Measurements from ENCODE around the gene NKD2.

The NKD2 gene

GRCh38 chr5:979100-979817, 29.3 kb upstream of the NKD2 start:
- Histone ChIP-seq H3K27ac (ENCODE audit: low read depth, low read length, poor library complexity, severe bottlenecking) (no peak overlapping the region), H3K27me3 (ENCODE audit: insufficient read depth, low read length) (no peaks in the 10 kb centered on the region), H2AFZ (ENCODE audit: low read length) (no peak overlapping the region), H3K79me2 (ENCODE audit: insufficient read depth, low read length) (no peaks in the 10 kb centered on the region), H3K4me1 (ENCODE audit: insufficient read depth, low read length, severe bottlenecking) (no peaks in the 10 kb centered on the region), H3K36me3 (ENCODE audit: insufficient read depth, low read length) (no peaks in the 10 kb centered on the region), H3K4me2 (ENCODE audit: low read length) (no peak overlapping the region), H3K9me2 (ENCODE audit: low read depth, low read length) (no peaks in the 10 kb centered on the region), H3K9me3 (ENCODE audit: low read length) (0 out of 2 replicates have a peak, but pooled peaks cover under 1% of the 10 kb centered on the region), H3K9ac (ENCODE audit: low read length) (no peak overlapping the region), H4K20me1 (ENCODE audit: insufficient read depth, low read length) (no peaks in the 10 kb centered on the region), H3K4me3 (ENCODE audit: low read depth, low read length, poor library complexity, severe bottlenecking) (no peak overlapping the region), H3F3A (ENCODE audit: insufficient read depth, low read length) (no peaks in the 10 kb centered on the region)
- no peak for TF ChIP-seq EZH2 (IDR thresholded peaks at IDR 0.05; ENCODE audit: borderline replicate concordance, low read length)
- TF ChIP-seq, protein P1, sequence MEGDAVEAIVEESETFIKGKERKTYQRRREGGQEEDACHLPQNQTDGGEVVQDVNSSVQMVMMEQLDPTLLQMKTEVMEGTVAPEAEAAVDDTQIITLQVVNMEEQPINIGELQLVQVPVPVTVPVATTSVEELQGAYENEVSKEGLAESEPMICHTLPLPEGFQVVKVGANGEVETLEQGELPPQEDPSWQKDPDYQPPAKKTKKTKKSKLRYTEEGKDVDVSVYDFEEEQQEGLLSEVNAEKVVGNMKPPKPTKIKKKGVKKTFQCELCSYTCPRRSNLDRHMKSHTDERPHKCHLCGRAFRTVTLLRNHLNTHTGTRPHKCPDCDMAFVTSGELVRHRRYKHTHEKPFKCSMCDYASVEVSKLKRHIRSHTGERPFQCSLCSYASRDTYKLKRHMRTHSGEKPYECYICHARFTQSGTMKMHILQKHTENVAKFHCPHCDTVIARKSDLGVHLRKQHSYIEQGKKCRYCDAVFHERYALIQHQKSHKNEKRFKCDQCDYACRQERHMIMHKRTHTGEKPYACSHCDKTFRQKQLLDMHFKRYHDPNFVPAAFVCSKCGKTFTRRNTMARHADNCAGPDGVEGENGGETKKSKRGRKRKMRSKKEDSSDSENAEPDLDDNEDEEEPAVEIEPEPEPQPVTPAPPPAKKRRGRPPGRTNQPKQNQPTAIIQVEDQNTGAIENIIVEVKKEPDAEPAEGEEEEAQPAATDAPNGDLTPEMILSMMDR (IDR thresholded peaks at IDR 0.05; ENCODE audit: low read length): no peak

DNA sequence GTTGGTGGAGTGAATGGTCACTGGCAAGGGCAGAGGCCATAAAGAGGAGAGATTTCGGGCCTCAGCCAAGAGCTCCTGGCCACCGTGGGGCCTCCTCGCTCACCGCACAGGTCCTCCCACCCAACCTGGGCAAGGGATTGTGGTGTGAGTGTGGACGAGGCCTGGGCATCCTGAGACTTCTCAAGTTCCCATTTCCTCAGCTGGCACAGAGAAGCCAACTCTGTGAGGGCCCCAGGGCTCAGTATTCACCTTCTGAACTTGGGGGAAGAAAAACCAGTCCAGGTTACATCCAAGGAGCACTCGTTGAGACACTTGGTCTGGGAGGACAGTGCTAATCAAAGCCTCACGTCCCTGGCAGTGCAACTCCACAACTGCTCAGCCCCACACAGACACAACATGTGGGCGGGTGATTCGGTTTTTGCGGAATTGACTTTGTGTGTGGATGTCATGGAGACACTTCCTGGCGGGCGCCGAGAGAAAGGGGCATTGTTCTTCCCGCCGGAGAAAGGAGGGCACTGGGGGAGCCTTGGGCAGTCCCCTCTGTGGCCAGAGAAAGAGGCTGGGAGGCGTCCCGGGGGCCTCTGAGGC, 28.5 kb upstream of the NKD2 start:
- Histone ChIP-seq H3K9ac (ENCODE audit: low read length) (no peak overlapping the region), H3K27me3 (ENCODE audit: insufficient read depth, low read length) (peaks cover 5% of the 10 kb centered on the region; the same call in 1 of the 2 replicates)

DNA sequence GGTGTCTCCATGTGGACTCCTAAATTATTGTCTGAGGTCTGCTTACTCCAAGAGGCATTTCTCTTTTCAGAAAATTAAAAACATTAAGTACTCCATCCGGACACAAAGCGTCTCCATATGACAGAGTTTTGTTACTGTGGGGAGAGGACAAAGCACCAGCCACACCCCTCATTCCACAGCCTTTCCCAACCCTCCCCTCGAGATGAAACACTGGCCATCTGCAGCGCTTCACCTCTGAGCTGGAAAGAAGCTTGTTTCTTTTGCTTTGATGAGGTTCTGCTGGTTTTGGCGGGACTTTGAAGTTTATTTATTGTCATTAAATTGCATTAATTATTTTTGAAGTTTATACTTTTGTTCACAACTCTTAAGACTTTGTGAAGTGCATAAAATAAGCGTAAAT, 27.6 kb upstream of the NKD2 start:
- Histone ChIP-seq H3K27ac (ENCODE audit: low read depth, low read length, poor library complexity, severe bottlenecking) (no peak overlapping the region), H3K9ac (ENCODE audit: low read length) (no peak overlapping the region), H3K4me2 (ENCODE audit: low read length) (no peak overlapping the region), H3K36me3 (ENCODE audit: insufficient read depth, low read length) (no peaks in the 10 kb centered on the region), H3K4me1 (ENCODE audit: insufficient read depth, low read length, severe bottlenecking) (no peaks in the 10 kb centered on the region), H3F3A (ENCODE audit: insufficient read depth, low read length) (no peaks in the 10 kb centered on the region), H2AFZ (ENCODE audit: low read length) (no peak overlapping the region), H4K20me1 (ENCODE audit: insufficient read depth, low read length) (no peaks in the 10 kb centered on the region), H3K4me3 (ENCODE audit: low read depth, low read length, poor library complexity, severe bottlenecking) (no peak overlapping the region), H3K9me2 (ENCODE audit: low read depth, low read length) (no peaks in the 10 kb centered on the region), H3K27me3 (ENCODE audit: insufficient read depth, low read length) (peaks cover 5% of the 10 kb centered on the region; the same call in 1 of the 2 replicates), H3K79me2 (ENCODE audit: insufficient read depth, low read length) (no peaks in the 10 kb centered on the region), H3K9me3 (ENCODE audit: low read length) (0 out of 2 replicates have a peak, but pooled peaks cover 5% of the 10 kb centered on the region)
- TF ChIP-seq EZH2 (IDR thresholded peaks at IDR 0.05; ENCODE audit: borderline replicate concordance, low read length): no peak
- TF ChIP-seq, protein P1 (IDR thresholded peaks at IDR 0.05; ENCODE audit: low read length): no peak

More for the DNA sequence above, 28.5 kb upstream of the NKD2 start:
- Histone ChIP-seq H3K36me3 (ENCODE audit: insufficient read depth, low read length) (no peaks in the 10 kb centered on the region), H3K4me3 (ENCODE audit: low read depth, low read length, poor library complexity, severe bottlenecking) (no peak overlapping the region), H3F3A (ENCODE audit: insufficient read depth, low read length) (no peaks in the 10 kb centered on the region), H3K4me1 (ENCODE audit: insufficient read depth, low read length, severe bottlenecking) (no peaks in the 10 kb centered on the region), H3K27ac (ENCODE audit: low read depth, low read length, poor library complexity, severe bottlenecking) (no peak overlapping the region), H3K79me2 (ENCODE audit: insufficient read depth, low read length) (no peaks in the 10 kb centered on the region), H2AFZ (ENCODE audit: low read length) (no peak overlapping the region), H3K9me3 (ENCODE audit: low read length) (0 out of 2 replicates have a peak, but pooled peaks cover 5% of the 10 kb centered on the region), H3K4me2 (ENCODE audit: low read length) (no peak overlapping the region), H3K9me2 (ENCODE audit: low read depth, low read length) (no peaks in the 10 kb centered on the region), H4K20me1 (ENCODE audit: insufficient read depth, low read length) (no peaks in the 10 kb centered on the region)
- no peak for TF ChIP-seq EZH2 (IDR thresholded peaks at IDR 0.05; ENCODE audit: borderline replicate concordance, low read length)

Data from OCI-LY1 (cell line).